Effector memory CD4-positive, alpha-beta T cell (primary cell): Measurements from ENCODE around the gene MRPL43.
A peak's percentile ranks its signal among the peaks of the same experiment; 100 is the strongest.

Experiments used
- DNase-seq, 3 donors: peaks; one replicate each; pipeline ENCODE4 v3.0.0-alpha.2; 2020
- H3K27ac ChIP-seq: 2 replicates; pipeline ENCODE4 v1.7.0; 2013; ENCODE audit warnings: mild to moderate bottlenecking, low read length, moderate library complexity; ENCODE audit not compliant: insufficient read depth, poor library complexity, severe bottlenecking
- H3K27me3 ChIP-seq: replicated peaks from 2 replicates; pipeline ENCODE4 v1.7.0; 2013; ENCODE audit warnings: mild to moderate bottlenecking, low read length; ENCODE audit not compliant: insufficient read depth, control insufficient read depth, poor library complexity, severe bottlenecking
- H3K36me3 ChIP-seq: 2 replicates; pipeline ENCODE4 v1.7.0; 2013; ENCODE audit warnings: mild to moderate bottlenecking, low read length, moderate library complexity; ENCODE audit not compliant: control insufficient read depth, insufficient read depth
- H3K4me1 ChIP-seq: 2 replicates; pipeline ENCODE4 v1.7.0; 2013; ENCODE audit warnings: low read length, mild to moderate bottlenecking; ENCODE audit not compliant: control insufficient read depth, insufficient read depth, poor library complexity, severe bottlenecking
- H3K4me3 ChIP-seq: 2 replicates; pipeline ENCODE4 v1.7.0; 2013; ENCODE audit warnings: low read length, low read depth, mild to moderate bottlenecking; ENCODE audit not compliant: insufficient read depth, poor library complexity, severe bottlenecking
- H3K9me3 ChIP-seq: 2 replicates; pipeline ENCODE4 v1.7.0; 2013; ENCODE audit warnings: mild to moderate bottlenecking, low read length, moderate library complexity; ENCODE audit not compliant: control insufficient read depth

MRPL43 gene

GRCh38 chr10:101002456-101002855, 15.2 kb upstream of the MRPL43 start:
- no peaks in the 10 kb centered on the region for H3K9me3 ChIP-seq
- H3K4me3 ChIP-seq: no peak overlapping the region
- H3K36me3 ChIP-seq: peaks cover 12% of the 10 kb centered on the region
- peaks cover 19% of the 10 kb centered on the region for H3K4me1 ChIP-seq
- DNase-seq: no peak
- no peaks in the 10 kb centered on the region for H3K27me3 ChIP-seq
- no peak overlapping the region for H3K27ac ChIP-seq

- DNase-seq: no peak
- H3K9me3 ChIP-seq: no peaks in the 10 kb centered on the region
- no peak overlapping the region for H3K27ac ChIP-seq
- no peaks in the 10 kb centered on the region for H3K27me3 ChIP-seq
- H3K4me3 ChIP-seq: no peak overlapping the region
- peaks cover 24% of the 10 kb centered on the region for H3K4me1 ChIP-seq
- peaks cover 12% of the 10 kb centered on the region for H3K36me3 ChIP-seq
Observed at GRCh38 chr10:101001659-101002035, 14.3 kb upstream of the MRPL43 start.

GRCh38 chr10:101000915-101001658, 13.8 kb upstream of the MRPL43 start:
- no peak for DNase-seq
- H3K4me3 ChIP-seq: no peak overlapping the region
- H3K9me3 ChIP-seq: no peaks in the 10 kb centered on the region
- peaks cover 28% of the 10 kb centered on the region for H3K4me1 ChIP-seq
- no peak overlapping the region for H3K27ac ChIP-seq
- peaks cover 12% of the 10 kb centered on the region for H3K36me3 ChIP-seq
- no peaks in the 10 kb centered on the region for H3K27me3 ChIP-seq

GRCh38 chr10:101000127-101000914, 13.0 kb upstream of the MRPL43 start:
- Histone ChIP-seq H3K27me3 (no peaks in the 10 kb centered on the region), H3K36me3 (peaks cover 9% of the 10 kb centered on the region), H3K4me1 (peaks cover 28% of the 10 kb centered on the region), H3K27ac (no peak overlapping the region), H3K4me3 (peak overlapping the region; percentile 35), H3K9me3 (no peaks in the 10 kb centered on the region)
- DNase-seq: no peak

GRCh38 chr10:100999742-101000126, 12.4 kb upstream of the MRPL43 start, which contains the start of gene LZTS2:
Gene LZTS2 (plus strand): TSS chr10:100999808. CDS start chr10:101002539, 2,731 bp downstream.
- Histone ChIP-seq H3K36me3 (peaks cover 6% of the 10 kb centered on the region), H3K27me3 (no peaks in the 10 kb centered on the region), H3K9me3 (no peaks in the 10 kb centered on the region), H3K27ac (peak within 1 kb of the TSS; percentile 84), H3K4me1 (peaks cover 28% of the 10 kb centered on the region), H3K4me3 (peak within 1 kb of the TSS; percentile 93)
- DNase-seq: no peak

GRCh38 chr10:100998991-100999741, 11.9 kb upstream of the MRPL43 start:
- peaks cover 28% of the 10 kb centered on the region for H3K4me1 ChIP-seq
- H3K4me3 ChIP-seq: peak overlapping the region; percentile 93
- peak; percentile 55 to 66 (median 56) for DNase-seq
- no peaks in the 10 kb centered on the region for H3K9me3 ChIP-seq
- H3K27ac ChIP-seq: peak overlapping the region; percentile 84
- H3K36me3 ChIP-seq: peaks cover 6% of the 10 kb centered on the region
- H3K27me3 ChIP-seq: no peaks in the 10 kb centered on the region

GRCh38 chr10:100998183-100998990, 11.1 kb upstream of the MRPL43 start:
- Histone ChIP-seq H3K4me1 (peaks cover 28% of the 10 kb centered on the region), H3K27me3 (no peaks in the 10 kb centered on the region), H3K4me3 (peak overlapping the region; percentile 93), H3K36me3 (peaks cover 8% of the 10 kb centered on the region), H3K27ac (peak overlapping the region; percentile 84), H3K9me3 (no peaks in the 10 kb centered on the region)
- peak in 2 of 3 donors; percentile 48 to 54 for DNase-seq

GRCh38 chr10:100997360-100998182, 10.3 kb upstream of the MRPL43 start:
- Histone ChIP-seq H3K4me3 (peak overlapping the region; percentile 93), H3K27ac (peak overlapping the region; percentile 84), H3K27me3 (no peaks in the 10 kb centered on the region), H3K4me1 (peaks cover 28% of the 10 kb centered on the region), H3K9me3 (no peaks in the 10 kb centered on the region), H3K36me3 (peaks cover 8% of the 10 kb centered on the region)
- DNase-seq: peak; percentile 46 to 67 (median 55)
